ENCODE data around the gene VASH2.

- TF ChIP-seq CTCF (IDR thresholded peaks at IDR 0.05) (no peak), POLR2A (IDR thresholded peaks at IDR 0.05) (no peak)
Measured at GRCh38 chr1:212979340-212980122, 29.2 kb downstream of the VASH2 start.

Measured in vagina (tissue), 2 donors.